Loucy (cell line): ENCODE data around the gene ILKAP.

Source experiments
- H2AFZ ChIP-seq: fragments of 200-600 bp; sonication (generic); 2 replicates; pipeline ENCODE4 v1.6.0; 2016; ENCODE audit warnings: antibody characterized with exemption, mild to moderate bottlenecking, low read length, moderate library complexity
- H3F3A ChIP-seq: fragments of 200-600 bp; 2 replicates; pipeline ENCODE4 v1.6.0; 2016; ENCODE audit warnings: antibody characterized with exemption, low read depth, mild to moderate bottlenecking
- H3K27me3 ChIP-seq: fragments of 200-600 bp; sonication (generic); 2 replicates; pipeline ENCODE4 v1.6.1; 2014; ENCODE audit warnings: low read length, mild to moderate bottlenecking; ENCODE audit not compliant: insufficient read depth, poor library complexity, severe bottlenecking
- H3K36me3 ChIP-seq: fragments of 200-600 bp; sonication (generic); 2 replicates; pipeline ENCODE4 v1.6.1; 2016; ENCODE audit warnings: low read length; ENCODE audit not compliant: insufficient read depth
- H3K4me1 ChIP-seq: fragments of 200-600 bp; sonication (generic); 2 replicates; pipeline ENCODE4 v1.5.1; 2014; ENCODE audit warnings: low read length, mild to moderate bottlenecking; ENCODE audit not compliant: insufficient read depth, poor library complexity, severe bottlenecking
- H3K4me2 ChIP-seq: fragments of 200-600 bp; sonication (generic); 2 replicates; pipeline ENCODE4 v1.6.0; 2014; ENCODE audit warnings: antibody characterized with exemption, low read length, low read depth, mild to moderate bottlenecking; ENCODE audit not compliant: poor library complexity, severe bottlenecking
- H3K4me3 ChIP-seq: fragments of 200-600 bp; sonication (generic); 2 replicates; pipeline ENCODE4 v1.5.1; 2014; ENCODE audit warnings: low read length, mild to moderate bottlenecking, mixed read lengths; ENCODE audit not compliant: poor library complexity, severe bottlenecking
- H3K79me2 ChIP-seq: fragments of 200-600 bp; sonication (generic); 2 replicates; pipeline ENCODE4 v1.6.1; 2014; ENCODE audit warnings: low read length; ENCODE audit not compliant: insufficient read depth
- H3K9ac ChIP-seq: fragments of 200-600 bp; sonication (generic); 2 replicates; pipeline ENCODE4 v1.6.0; 2014; ENCODE audit warnings: mild to moderate bottlenecking, low read depth, low read length, moderate library complexity; ENCODE audit not compliant: poor library complexity, severe bottlenecking
- H3K9me2 ChIP-seq: fragments of 200-600 bp; sonication (generic); replicated peaks from 2 replicates; pipeline ENCODE4 v1.6.1; 2016; ENCODE audit warnings: low read depth, low read length, mixed read lengths
- H3K9me3 ChIP-seq: fragments of 200-600 bp; sonication (generic); 2 replicates; pipeline ENCODE4 v1.6.1; 2014; ENCODE audit warnings: mild to moderate bottlenecking, antibody characterized with exemption, low read length, low read depth; ENCODE audit not compliant: insufficient read depth
- H4K20me1 ChIP-seq: fragments of 200-600 bp; sonication (generic); 2 replicates; pipeline ENCODE4 v1.6.0; 2014; ENCODE audit warnings: antibody characterized with exemption, low read length, mild to moderate bottlenecking; ENCODE audit not compliant: insufficient read depth, poor library complexity, severe bottlenecking
- EZH2phosphoT487 ChIP-seq: fragments of 200-600 bp; IDR thresholded peaks from 2 replicates; pipeline ENCODE4 v1.6.1; 2018; ENCODE audit warnings: antibody characterized with exemption, mild to moderate bottlenecking, moderate library complexity, borderline replicate concordance
- TF ChIP-seq, protein P1 (sequence below): fragments of 200-600 bp; sonication (generic); conservative IDR thresholded peaks from 2 replicates; pipeline ENCODE4 v1.5.1; 2014; ENCODE audit warnings: mild to moderate bottlenecking, antibody characterized with exemption, low read length

Gene ILKAP

DNA sequence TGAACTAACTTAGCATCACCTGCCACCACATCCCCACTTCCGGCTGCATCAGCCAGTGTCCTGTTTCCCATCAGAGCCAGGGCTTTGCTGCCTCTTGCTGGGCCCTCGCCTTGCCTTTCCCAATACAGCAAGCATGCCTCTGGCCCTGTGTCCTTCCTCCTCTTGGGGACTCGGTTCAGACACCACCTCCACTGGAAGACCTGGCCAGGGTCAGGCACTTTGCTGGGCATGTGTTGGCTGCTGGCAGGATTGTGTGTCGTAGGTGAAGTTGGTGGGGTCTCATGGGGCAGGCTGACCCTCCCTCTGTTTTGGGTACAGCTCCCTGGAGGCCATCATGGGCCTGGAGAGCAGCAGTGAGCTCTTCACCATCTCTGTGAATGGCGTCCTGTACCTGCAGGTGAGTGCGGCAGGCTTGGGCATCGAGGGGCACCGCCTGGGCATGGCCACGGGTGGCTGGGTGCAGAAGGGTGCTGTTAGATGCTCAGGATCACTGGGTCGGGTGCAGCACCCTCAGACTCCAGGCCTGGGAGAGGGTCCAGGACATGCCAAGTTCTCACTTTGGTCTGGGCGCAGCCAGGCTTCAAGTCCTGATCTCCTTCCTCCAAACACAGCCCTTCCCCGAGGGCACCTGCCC lies 38.1 kb downstream of the ILKAP start:
- no peaks in the 10 kb centered on the region for H3K9me2 ChIP-seq
- no peaks in the 10 kb centered on the region for H3K79me2 ChIP-seq
- no peak overlapping the region for H3K9ac ChIP-seq
- no peak overlapping the region for H3K4me2 ChIP-seq
- no peaks in the 10 kb centered on the region for H4K20me1 ChIP-seq
- peaks cover 5% of the 10 kb centered on the region for H3K4me1 ChIP-seq
- H3K9me3 ChIP-seq = no peaks in the 10 kb centered on the region
- no peaks in the 10 kb centered on the region for H3K27me3 ChIP-seq
- H3K4me3 ChIP-seq = no peak overlapping the region
- peaks cover 34% of the 10 kb centered on the region; the same call in 1 of the 2 replicates for H3K36me3 ChIP-seq
- no peak for TF ChIP-seq EZH2phosphoT487
- TF ChIP-seq, protein P1, sequence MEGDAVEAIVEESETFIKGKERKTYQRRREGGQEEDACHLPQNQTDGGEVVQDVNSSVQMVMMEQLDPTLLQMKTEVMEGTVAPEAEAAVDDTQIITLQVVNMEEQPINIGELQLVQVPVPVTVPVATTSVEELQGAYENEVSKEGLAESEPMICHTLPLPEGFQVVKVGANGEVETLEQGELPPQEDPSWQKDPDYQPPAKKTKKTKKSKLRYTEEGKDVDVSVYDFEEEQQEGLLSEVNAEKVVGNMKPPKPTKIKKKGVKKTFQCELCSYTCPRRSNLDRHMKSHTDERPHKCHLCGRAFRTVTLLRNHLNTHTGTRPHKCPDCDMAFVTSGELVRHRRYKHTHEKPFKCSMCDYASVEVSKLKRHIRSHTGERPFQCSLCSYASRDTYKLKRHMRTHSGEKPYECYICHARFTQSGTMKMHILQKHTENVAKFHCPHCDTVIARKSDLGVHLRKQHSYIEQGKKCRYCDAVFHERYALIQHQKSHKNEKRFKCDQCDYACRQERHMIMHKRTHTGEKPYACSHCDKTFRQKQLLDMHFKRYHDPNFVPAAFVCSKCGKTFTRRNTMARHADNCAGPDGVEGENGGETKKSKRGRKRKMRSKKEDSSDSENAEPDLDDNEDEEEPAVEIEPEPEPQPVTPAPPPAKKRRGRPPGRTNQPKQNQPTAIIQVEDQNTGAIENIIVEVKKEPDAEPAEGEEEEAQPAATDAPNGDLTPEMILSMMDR = no peak
- H3F3A ChIP-seq = no peaks in the 10 kb centered on the region
- no peak overlapping the region for H2AFZ ChIP-seq

DNA sequence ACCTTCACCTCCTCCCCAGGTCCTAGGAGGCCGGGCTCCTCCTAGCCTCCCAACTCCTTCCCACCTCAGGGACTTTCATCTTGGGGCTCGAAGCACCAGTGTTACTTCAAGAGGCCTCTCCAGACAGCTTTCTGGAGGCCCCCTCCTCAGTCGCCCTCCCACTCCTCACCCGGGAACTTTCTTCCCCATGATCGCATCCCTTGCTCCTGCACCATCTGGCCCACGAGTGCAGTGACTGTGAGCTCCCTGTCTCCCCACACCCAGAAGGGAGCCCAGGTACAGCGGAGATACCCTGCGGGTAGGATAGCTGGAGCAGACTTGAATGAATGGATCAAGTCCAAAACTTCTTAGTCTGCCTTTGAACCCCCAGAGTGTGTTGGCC lies 38.6 kb downstream of the ILKAP start:
- Histone ChIP-seq H2AFZ (no peak overlapping the region), H3K4me3 (no peak overlapping the region), H4K20me1 (no peaks in the 10 kb centered on the region), H3K27me3 (no peaks in the 10 kb centered on the region), H3K9ac (no peak overlapping the region), H3K4me2 (no peak overlapping the region), H3K79me2 (no peaks in the 10 kb centered on the region), H3K36me3 (peaks cover 29% of the 10 kb centered on the region; the same call in 1 of the 2 replicates), H3K9me3 (no peaks in the 10 kb centered on the region), H3K9me2 (no peaks in the 10 kb centered on the region), H3K4me1 (peaks cover 6% of the 10 kb centered on the region), H3F3A (no peaks in the 10 kb centered on the region)
- TF ChIP-seq, protein P1 = no peak
- no peak for TF ChIP-seq EZH2phosphoT487

DNA sequence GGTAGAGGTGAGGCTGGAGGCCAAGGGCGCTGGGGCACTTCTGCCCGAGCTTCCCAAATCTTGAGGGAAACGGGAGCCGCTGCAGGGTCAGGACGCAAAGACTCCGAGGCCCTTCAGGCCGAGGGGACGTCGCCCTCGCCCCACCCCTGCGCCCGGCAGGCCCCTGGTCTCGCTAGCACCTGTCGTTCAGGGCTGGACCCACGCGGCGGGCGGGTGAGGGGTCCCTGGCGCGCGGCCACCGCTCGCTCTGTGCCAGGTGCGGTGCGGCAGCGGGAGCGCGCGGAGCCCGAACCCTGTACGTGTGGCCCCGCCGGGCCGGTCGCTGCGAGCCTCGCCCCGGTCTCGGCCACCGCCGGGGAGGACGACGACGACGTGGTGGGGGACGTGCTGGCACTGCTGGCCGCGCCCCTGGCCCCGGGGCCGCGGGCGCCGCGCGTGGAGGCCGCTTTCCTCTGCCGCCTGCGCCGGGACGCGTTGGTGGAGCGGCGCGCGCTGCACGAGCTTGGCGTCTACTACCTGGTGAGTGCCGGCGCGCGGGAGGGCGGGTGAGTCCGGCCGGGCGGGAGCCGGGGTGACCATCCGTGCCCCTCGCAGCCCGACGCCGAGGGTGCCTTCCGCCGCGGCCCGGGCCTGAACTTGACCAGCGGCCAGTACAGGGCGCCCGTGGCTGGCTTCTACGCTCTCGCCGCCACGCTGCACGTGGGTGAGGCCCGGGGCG lies 39.9 kb downstream of the ILKAP start:
- Histone ChIP-seq H3K27me3 (no peaks in the 10 kb centered on the region), H3K9me2 (no peaks in the 10 kb centered on the region), H2AFZ (no peak overlapping the region), H3K9me3 (no peaks in the 10 kb centered on the region), H3K4me3 (no peak overlapping the region), H3F3A (no peaks in the 10 kb centered on the region), H3K4me1 (peaks cover 14% of the 10 kb centered on the region), H3K9ac (no peak overlapping the region), H4K20me1 (no peaks in the 10 kb centered on the region), H3K36me3 (peaks cover 16% of the 10 kb centered on the region; the same call in 1 of the 2 replicates), H3K79me2 (no peaks in the 10 kb centered on the region), H3K4me2 (no peak overlapping the region)
- TF ChIP-seq, protein P1 = no peak
- TF ChIP-seq EZH2phosphoT487 = no peak
